ENCODE measurements around the gene CPNE1. TPM values are rescaled to one million over a fixed set of nuclear protein-coding genes. Genes with fewer than 3 reads are reported as not detected.

The CPNE1 gene
- total and polyA plus RNA-seq, 2 experiments from 2014 or later = 166 to 172 TPM

DNA sequence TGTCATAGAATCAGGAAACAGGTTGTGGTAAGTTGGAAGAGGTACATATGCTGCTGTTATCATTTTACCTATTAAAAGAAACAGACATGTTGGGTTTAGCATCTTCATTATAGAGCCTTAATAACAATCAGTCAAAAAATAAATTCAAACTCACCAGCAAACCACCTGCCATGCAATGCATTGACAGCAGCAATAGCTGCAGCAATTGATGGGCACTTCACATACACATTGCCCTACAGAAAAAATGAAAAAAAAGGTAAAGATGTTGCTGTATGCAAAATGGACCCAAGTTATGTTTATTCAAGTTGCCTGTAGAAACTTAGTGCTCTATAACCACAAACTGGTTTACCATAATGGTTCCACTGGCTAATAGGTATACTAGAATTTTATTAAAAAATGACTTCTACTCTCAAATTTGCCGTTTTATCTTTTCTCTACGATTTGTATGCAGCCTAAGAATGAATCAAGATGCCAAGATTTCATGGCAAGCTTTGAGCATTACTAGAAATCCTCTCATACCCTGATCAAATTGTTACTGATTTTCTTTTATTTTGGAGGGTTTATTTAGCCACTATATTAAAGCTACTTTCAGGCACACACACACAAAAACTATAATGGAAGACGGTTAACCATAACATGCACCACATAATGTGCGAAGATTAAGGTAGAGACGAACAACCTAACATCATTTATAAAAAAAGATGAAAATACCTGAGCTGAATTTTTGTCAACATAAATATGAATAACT lies 40.0 kb upstream of the CPNE1 start:
- peaks cover 76% of the 10 kb centered on the region for H3K36me3 ChIP-seq (ENCODE audit: low read depth)
- DNase-seq = no peak
- H3K9me3 ChIP-seq (ENCODE audit: low read depth) = no peaks in the 10 kb centered on the region
- H3F3A ChIP-seq (ENCODE audit: insufficient read depth) = peaks cover 98% of the 10 kb centered on the region
- peaks cover 93% of the 10 kb centered on the region for H3K79me2 ChIP-seq (ENCODE audit: insufficient read depth)
- no peaks in the 10 kb centered on the region for H3K9me2 ChIP-seq (ENCODE audit: insufficient read depth)
- H2AFZ ChIP-seq = no peak overlapping the region
- H3K9ac ChIP-seq = 0 out of 2 replicates have a peak overlapping the region, but pooled peaks have one; percentile 8
- peak overlapping the region; percentile 91; the same call in 1 of the 2 replicates for H3K27ac ChIP-seq
- WGBS, 2 experiments (ENCODE audit: low coverage in 1 of 2, low lambda C conversion rate in 2 of 2, missing lambda C conversion rate in 2 of 2) = 88 to 93% methylated on average over 5 of the region's 5 CpGs
- no peak overlapping the region for H3K4me3 ChIP-seq
- in situ Hi-C loops (cut with MboI) = no loop called here
- no peaks in the 10 kb centered on the region; the same call in 1 of the 2 replicates for H4K20me1 ChIP-seq (ENCODE audit: insufficient read depth)
- TF ChIP-seq EZH2 (IDR thresholded peaks at IDR 0.05; ENCODE audit: insufficient read depth, poor library complexity, severe bottlenecking) = no peak
- TF ChIP-seq EZH2phosphoT487 (IDR thresholded peaks at IDR 0.05; ENCODE audit: insufficient read depth, low read depth) = no peak
- peaks cover 47% of the 10 kb centered on the region for H3K4me1 ChIP-seq (ENCODE audit: insufficient read depth)
- H3K4me2 ChIP-seq (ENCODE audit: unreplicated experiment) = no peak overlapping the region
- H3K27me3 ChIP-seq (replicated peaks; ENCODE audit: insufficient read depth) = no peaks in the 10 kb centered on the region

DNA sequence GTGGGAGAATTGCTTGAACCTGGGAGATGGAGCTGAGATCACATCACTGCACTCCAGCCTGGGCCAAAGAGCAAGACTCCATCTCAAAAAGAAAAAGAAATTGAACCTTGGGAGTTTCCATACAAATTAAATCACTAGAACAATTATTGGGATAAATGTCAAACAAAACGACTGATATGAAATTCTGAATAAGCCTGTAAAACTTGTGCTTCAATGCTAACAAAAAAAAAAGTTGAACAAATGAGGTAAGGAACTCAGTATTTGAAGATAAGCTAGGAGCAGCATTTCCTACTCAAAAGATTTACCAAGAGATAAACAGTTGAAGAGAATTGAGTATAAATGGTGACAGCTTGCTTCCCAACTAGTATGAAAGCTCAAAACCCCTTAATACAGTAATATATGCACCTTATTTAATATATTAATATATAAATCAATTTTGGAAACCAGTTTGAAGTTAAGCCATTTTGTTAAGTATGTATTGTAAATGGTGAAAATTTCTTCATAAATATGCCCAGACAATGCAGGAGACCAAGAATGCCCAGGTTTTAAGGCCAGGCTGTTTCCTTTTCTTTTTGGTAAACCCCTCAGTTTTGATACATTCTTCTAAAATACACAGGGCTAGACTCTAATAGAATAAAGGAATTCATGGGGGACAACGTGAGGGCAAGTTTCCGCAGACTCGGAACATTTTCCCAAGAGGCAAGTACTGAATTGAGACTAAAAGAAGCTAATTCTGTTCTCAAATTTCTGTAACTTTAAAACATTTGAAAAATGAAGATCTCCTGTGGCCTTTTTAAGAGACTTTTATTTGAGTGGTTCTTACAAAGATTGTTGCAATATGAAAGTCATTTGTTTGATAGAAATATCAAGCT lies 38.4 kb upstream of the CPNE1 start:
- 66% methylated on average over 4 of the region's 4 CpGs for WGBS, 2 experiments (ENCODE audit: low coverage in 1 of 2, low lambda C conversion rate in 2 of 2, missing lambda C conversion rate in 2 of 2)
- in situ Hi-C loops (cut with MboI) = no loop called here
- peak overlapping the region; percentile 96 for H3K9ac ChIP-seq

DNA sequence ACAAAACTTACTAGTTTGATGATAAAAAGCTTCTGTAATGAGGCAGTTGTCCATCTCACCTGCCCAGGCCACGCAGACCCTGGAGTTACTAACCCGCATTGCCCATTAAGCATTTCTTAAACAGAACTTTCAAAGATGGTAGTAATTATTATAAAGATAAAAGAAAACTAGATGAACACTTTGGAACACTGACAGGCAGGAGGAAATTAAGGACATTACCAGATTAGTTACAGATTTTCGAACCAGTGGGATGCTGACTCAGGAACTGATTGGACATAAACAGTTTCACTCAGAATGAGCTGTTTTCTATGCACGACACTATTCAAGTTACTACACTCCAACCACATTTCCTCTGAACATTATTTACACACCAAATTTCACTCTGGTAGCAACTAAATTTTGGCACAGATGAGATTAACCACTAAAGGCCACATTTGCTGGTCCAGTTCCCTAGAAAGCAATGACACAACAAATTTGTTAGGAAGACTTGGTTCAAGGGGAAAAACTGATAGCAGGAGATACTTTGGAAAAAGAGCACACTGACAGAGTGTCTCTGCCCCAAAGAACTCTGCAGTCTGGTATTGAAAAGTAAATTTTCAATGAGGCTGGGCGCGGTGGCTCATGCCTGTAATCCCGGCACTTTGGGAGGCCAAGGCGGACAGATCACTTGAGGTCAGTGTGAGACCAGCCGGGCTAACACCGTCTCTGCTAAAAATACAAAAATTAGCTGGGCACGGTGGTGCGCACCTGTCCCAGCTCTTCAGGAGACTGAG lies 37.5 kb upstream of the CPNE1 start:
- Histone ChIP-seq H3K36me3 (ENCODE audit: low read depth) (peaks cover 52% of the 10 kb centered on the region), H3K9me2 (ENCODE audit: insufficient read depth) (no peaks in the 10 kb centered on the region), H3K79me2 (ENCODE audit: insufficient read depth) (peaks cover 85% of the 10 kb centered on the region), H3K4me3 (no peak overlapping the region), H3K4me2 (ENCODE audit: unreplicated experiment) (peak overlapping the region; percentile 0), H2AFZ (no peak overlapping the region), H4K20me1 (ENCODE audit: insufficient read depth) (no peaks in the 10 kb centered on the region; the same call in 1 of the 2 replicates), H3K4me1 (ENCODE audit: insufficient read depth) (peaks cover 48% of the 10 kb centered on the region), H3K27me3 (replicated peaks; ENCODE audit: insufficient read depth) (no peaks in the 10 kb centered on the region), H3K9me3 (ENCODE audit: low read depth) (no peaks in the 10 kb centered on the region), H3K9ac (peak overlapping the region; percentile 96), H3F3A (ENCODE audit: insufficient read depth) (peaks cover 77% of the 10 kb centered on the region), H3K27ac (peak overlapping the region; percentile 91)
- TF ChIP-seq EZH2phosphoT487 (IDR thresholded peaks at IDR 0.05; ENCODE audit: insufficient read depth, low read depth) (no peak), EZH2 (IDR thresholded peaks at IDR 0.05; ENCODE audit: insufficient read depth, poor library complexity, severe bottlenecking) (no peak)
- WGBS, 2 experiments (ENCODE audit: low coverage in 1 of 2, low lambda C conversion rate in 2 of 2, missing lambda C conversion rate in 2 of 2) = 64 to 65% methylated on average over 12 of the region's 12 CpGs
- DNase-seq = peak; percentile 86
- in situ Hi-C loops (cut with MboI) = no loop called here

More for the DNA sequence above, 38.4 kb upstream of the CPNE1 start:
- no peaks in the 10 kb centered on the region for H3K27me3 ChIP-seq (replicated peaks; ENCODE audit: insufficient read depth)
- H3K4me3 ChIP-seq = no peak overlapping the region
- H3K4me2 ChIP-seq (ENCODE audit: unreplicated experiment) = peak overlapping the region; percentile 0
- peaks cover 85% of the 10 kb centered on the region for H3F3A ChIP-seq (ENCODE audit: insufficient read depth)
- TF ChIP-seq EZH2phosphoT487 (IDR thresholded peaks at IDR 0.05; ENCODE audit: insufficient read depth, low read depth) (no peak), EZH2 (IDR thresholded peaks at IDR 0.05; ENCODE audit: insufficient read depth, poor library complexity, severe bottlenecking) (no peak)
- no peaks in the 10 kb centered on the region for H3K9me3 ChIP-seq (ENCODE audit: low read depth)
- H3K79me2 ChIP-seq (ENCODE audit: insufficient read depth) = peaks cover 84% of the 10 kb centered on the region
- no peaks in the 10 kb centered on the region for H3K9me2 ChIP-seq (ENCODE audit: insufficient read depth)
- peaks cover 46% of the 10 kb centered on the region for H3K4me1 ChIP-seq (ENCODE audit: insufficient read depth)
- H3K27ac ChIP-seq = peak overlapping the region; percentile 91
- no peak overlapping the region for H2AFZ ChIP-seq
- peaks cover 60% of the 10 kb centered on the region for H3K36me3 ChIP-seq (ENCODE audit: low read depth)
- no peaks in the 10 kb centered on the region; the same call in 1 of the 2 replicates for H4K20me1 ChIP-seq (ENCODE audit: insufficient read depth)
- no peak for DNase-seq
